Neuron (in vitro differentiated cells): Measurements from ENCODE around the gene FAM217A.
"Not testable (repeated sequence)": the region's sequence is repeated elsewhere in the genome, so short reads cannot be mapped to it uniquely, and the experiment has no call there.

Experiments
- H2AFZ ChIP-seq: one replicate; pipeline ENCODE4 v1.6.1; 2013; ENCODE audit warnings: low read depth, mild to moderate bottlenecking, inconsistent platforms, low read length, moderate library complexity
- H3K27me3 ChIP-seq: one replicate; pipeline ENCODE4 v1.6.1; 2013; ENCODE audit warnings: low read length; ENCODE audit not compliant: insufficient read depth
- H3K36me3 ChIP-seq: one replicate; pipeline ENCODE4 v1.6.1; 2013; ENCODE audit warnings: low read length; ENCODE audit not compliant: insufficient read depth
- H3K4me1 ChIP-seq: one replicate; pipeline ENCODE4 v1.6.1; 2013; ENCODE audit warnings: low read length; ENCODE audit not compliant: insufficient read depth
- H3K4me3 ChIP-seq: 2 replicates; pipeline ENCODE4 v1.5.1; 2013; ENCODE audit warnings: mild to moderate bottlenecking, low read length, moderate library complexity
- H3K9me3 ChIP-seq: one replicate; pipeline ENCODE4 v1.6.1; 2013; ENCODE audit warnings: low read length

FAM217A gene

DNA sequence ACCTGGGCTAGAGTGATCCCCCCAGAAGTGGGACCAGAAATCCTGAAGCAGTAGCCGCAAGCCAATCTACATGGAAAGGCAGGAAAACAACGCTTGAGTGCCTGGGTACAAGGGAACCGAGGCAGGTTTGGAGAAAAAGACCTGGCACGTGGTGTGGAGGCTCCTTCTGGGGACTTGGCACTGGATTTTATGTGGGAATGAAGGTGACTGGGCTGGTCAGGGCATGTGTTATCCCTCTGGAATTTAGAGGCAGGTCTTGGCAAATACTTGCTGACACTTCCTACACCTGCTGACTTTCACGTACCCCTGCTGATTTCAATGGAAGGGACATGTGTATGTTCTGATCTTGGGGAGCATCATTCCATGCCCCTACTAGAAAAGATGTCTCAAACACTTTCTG, 25.0 kb upstream of the FAM217A start:
- Histone ChIP-seq H3K4me1 (no peaks in the 10 kb centered on the region), H3K4me3 (no peak overlapping the region), H3K9me3 (no peaks in the 10 kb centered on the region), H3K36me3 (no peaks in the 10 kb centered on the region), H2AFZ (no peak overlapping the region), H3K27me3 (peaks cover 2% of the 10 kb centered on the region)

DNA sequence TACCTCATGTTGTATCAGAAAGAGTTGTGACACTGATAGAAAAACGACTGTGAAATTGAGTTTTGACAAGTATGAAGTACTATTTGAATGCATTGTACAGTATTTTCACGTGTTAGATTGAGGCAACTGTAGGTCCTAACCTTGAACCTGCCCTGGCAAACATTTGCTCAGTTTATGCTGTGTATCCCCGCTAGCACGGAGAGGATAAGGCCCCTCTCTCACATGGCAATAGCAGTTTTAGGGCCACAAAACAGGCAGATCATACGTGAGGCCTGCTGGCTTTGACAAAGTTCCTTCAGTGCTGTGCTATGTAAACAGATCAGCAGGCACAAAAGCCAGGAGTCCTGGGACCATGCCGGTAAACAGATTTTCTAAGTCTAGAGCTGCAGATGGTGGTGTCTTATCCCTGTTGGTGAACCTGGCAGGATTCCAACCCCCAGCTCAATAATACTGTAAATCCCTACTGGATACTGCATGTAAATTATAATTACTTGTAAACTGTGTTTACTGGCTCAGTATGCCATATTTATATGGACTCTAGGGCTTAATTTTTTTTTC, 23.8 kb upstream of the FAM217A start:
- Histone ChIP-seq H3K27me3 (no peaks in the 10 kb centered on the region), H3K9me3 (no peaks in the 10 kb centered on the region), H3K36me3 (no peaks in the 10 kb centered on the region), H3K4me1 (no peaks in the 10 kb centered on the region), H2AFZ (no peak overlapping the region), H3K4me3 (no peak overlapping the region)

DNA sequence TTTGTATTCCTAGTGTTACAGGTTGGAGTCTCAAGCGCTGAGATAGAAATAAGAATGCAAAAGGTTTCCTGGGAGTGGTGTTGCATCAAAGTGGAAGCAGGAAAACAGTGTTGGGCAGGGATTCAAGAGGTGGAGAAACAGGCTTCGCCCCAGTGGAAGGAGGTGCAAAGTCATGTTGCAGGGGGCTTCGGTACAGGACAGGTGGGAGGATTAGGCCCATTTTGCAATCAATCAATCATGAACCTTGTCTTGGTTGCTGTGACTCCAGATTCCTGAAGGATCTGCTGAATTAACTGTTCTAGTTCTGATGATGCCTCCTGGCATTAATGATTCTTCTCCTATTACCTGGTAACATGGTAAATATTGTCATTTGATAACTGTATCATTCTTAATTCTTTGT, 22.4 kb upstream of the FAM217A start:
- Histone ChIP-seq H3K9me3 (no peaks in the 10 kb centered on the region), H3K36me3 (no peaks in the 10 kb centered on the region), H3K4me1 (no peaks in the 10 kb centered on the region), H3K4me3 (no peak overlapping the region), H2AFZ (no peak overlapping the region), H3K27me3 (no peaks in the 10 kb centered on the region)

DNA sequence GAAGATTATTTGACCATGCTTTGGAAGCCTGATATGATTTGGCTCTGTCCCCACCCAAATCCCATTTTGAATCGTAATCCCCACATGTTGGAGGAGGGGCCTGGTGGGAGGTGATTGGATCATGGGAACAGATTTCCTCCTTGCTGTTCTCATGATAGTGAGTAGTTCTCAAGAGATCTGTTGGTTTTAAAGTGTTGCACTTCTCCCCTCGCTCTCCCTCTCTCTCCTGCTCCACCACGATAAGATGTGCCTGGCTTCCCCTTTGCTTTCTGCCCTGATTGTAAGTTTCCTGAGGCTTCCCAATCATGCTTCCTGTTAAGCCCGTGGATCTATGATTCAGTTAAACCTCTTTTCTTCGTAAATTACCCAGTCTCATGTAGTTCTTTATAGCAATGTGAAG, 21.7 kb upstream of the FAM217A start:
- no peaks in the 10 kb centered on the region for H3K9me3 ChIP-seq
- no peak overlapping the region for H2AFZ ChIP-seq
- no peaks in the 10 kb centered on the region for H3K4me1 ChIP-seq
- H3K27me3 ChIP-seq, result no peaks in the 10 kb centered on the region
- no peaks in the 10 kb centered on the region for H3K36me3 ChIP-seq
- no peak overlapping the region for H3K4me3 ChIP-seq

DNA sequence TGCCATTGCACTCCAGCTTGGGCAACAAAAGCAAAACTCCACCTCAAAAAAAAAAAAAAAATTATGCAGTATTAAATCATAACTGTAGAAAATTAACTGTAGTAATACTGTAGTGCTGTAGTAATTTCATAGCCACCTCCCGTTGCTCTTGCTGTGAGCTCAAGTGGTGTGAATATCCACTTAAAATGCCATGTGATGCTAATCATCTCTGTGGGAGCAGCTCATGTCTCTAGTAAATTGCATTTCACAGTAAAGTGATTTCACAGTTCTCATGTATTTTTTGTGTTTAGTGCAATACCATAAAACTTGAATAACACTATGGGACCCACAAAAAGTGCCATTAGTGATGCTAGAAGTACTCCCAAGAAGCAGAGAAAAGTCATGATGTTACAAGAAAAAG, 14.4 kb upstream of the FAM217A start:
- Histone ChIP-seq H3K4me3 (no peak overlapping the region), H2AFZ (no peak overlapping the region), H3K36me3 (no peaks in the 10 kb centered on the region), H3K9me3 (no peaks in the 10 kb centered on the region), H3K27me3 (no peaks in the 10 kb centered on the region), H3K4me1 (no peaks in the 10 kb centered on the region)

DNA sequence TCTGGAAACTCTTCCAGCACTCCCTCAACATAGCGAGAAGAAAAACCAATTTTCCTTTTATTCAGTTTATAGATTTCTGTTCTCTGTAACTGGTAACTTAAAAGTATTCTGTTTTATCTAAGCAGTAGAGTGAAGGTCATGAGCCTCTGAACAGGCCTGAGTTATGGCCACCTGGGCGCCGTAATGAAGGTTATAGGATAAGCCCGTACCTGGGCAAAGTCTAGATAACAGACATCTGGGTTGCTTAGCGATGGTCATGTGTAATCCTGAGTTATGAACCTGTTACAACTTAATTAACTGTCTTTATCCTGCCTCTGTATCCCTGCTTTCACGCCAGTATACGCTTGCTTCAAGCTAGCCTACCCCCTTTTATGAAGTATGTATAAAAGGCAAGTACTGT, 13.0 kb upstream of the FAM217A start:
- no peak overlapping the region for H3K4me3 ChIP-seq
- H3K4me1 ChIP-seq, result no peaks in the 10 kb centered on the region
- H3K27me3 ChIP-seq, result peaks cover 3% of the 10 kb centered on the region
- H3K9me3 ChIP-seq, result no peaks in the 10 kb centered on the region
- no peak overlapping the region for H2AFZ ChIP-seq
- H3K36me3 ChIP-seq, result no peaks in the 10 kb centered on the region

DNA sequence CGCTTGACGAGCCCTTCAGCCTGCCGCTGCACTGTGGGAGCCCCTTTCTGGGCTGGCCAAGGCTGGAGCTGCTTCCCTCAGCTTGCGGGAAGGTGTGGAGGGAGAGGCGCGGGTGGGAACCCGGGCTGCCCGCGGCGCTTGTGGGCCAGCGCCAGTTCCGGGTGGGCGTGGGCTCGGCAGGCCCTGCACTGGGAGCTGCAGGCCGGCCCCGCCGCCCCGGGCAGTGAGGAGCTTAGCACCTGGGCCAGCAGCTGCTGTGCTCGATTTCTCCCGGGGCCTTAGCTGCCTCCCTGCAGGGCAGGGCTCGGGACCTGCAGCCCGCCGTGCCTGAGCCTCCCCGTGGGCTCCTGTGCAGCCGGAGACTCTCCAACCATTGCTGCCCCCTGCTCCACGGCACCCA, 11.1 kb upstream of the FAM217A start:
- not testable (repeated sequence) for H3K36me3 ChIP-seq, H3K27me3 ChIP-seq, H3K4me3 ChIP-seq, H3K9me3 ChIP-seq, H3K4me1 ChIP-seq, H2AFZ ChIP-seq

DNA sequence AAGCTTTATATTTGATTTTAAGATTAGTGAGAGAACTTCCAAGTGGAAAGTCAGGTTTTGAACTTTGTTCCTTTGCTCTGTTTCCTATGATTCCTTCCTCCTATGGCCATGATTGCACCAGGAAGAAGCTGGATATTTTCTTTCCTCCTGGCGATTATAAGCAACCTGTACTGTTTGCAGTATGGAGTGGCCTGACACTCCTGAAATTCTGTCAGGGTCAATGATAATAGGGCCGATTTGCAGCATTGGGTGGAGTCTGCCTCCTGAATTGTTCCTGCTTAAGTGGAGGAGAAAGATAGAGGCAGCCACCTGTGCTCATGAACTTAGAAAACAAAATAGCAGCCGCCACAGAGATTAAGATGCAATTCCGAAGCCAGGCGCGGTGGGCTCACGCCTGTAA, 9.8 kb upstream of the FAM217A start:
- no peak overlapping the region for H2AFZ ChIP-seq
- H3K4me3 ChIP-seq, result no peak overlapping the region
- peaks cover 3% of the 10 kb centered on the region for H3K27me3 ChIP-seq
- H3K4me1 ChIP-seq, result peaks cover 8% of the 10 kb centered on the region
- H3K9me3 ChIP-seq, result no peaks in the 10 kb centered on the region
- no peaks in the 10 kb centered on the region for H3K36me3 ChIP-seq

DNA sequence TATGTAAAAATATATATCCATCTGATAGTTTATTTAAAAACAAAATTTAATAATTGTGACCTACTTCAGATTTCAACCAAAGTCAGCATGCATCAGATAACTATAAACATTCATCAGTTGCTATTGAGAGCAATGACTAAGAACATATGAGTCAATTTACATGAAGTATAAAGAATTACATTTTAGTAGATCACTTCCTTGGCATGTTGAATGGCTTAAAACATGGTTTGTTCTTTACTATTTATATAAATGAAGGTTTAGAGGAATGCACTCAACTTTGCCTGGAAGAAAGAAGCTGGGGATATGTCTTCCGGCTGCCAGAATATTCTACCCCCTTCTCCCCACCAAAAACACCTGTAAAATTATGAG, 6.4 kb upstream of the FAM217A start:
- Histone ChIP-seq H2AFZ (no peak overlapping the region), H3K27me3 (peaks cover 3% of the 10 kb centered on the region), H3K9me3 (no peaks in the 10 kb centered on the region), H3K4me3 (no peak overlapping the region), H3K4me1 (peaks cover 10% of the 10 kb centered on the region), H3K36me3 (no peaks in the 10 kb centered on the region)

DNA sequence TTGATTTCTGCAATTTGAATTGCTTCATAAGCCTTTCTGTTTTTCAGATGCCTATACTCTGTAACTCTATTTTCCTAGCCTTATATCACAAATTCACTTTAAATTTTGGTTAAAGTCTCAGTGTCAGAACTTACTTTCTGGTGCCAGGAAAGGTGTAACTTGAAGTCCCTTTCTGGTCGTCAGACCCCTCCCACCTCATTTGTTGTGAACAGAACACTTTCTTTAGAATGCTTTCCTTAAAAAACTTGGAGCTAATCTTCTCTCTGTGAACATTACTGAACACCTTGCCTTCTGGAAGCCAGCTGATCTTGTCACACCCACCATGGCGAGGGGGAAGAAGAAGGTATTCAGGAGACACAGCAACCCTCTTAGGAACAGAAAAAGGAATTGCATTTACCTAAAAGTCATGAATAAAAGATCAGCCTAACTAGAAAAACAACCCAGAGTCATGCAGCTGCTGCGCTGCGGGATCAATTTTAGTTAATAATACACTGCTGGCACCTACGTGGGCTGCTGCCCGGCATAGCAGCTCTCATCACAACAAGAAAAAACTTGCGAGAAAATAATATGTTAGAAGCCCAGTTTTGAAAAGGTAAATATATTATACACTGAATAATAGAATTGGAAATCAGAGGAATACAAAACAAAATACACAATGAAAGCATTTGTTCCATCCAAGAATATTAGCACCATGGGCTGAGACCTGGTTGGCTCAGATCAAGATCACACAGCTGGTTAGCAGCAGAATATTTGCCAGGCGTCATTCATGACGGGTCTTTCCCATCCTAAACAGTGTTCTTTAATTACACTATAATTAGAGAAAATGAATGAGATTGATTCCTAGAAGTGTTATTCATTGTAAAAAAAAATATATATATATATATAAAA, 5.8 kb upstream of the FAM217A start:
- Histone ChIP-seq H3K27me3 (peaks cover 3% of the 10 kb centered on the region), H3K4me1 (peaks cover 10% of the 10 kb centered on the region), H3K4me3 (no peak overlapping the region), H3K36me3 (no peaks in the 10 kb centered on the region), H3K9me3 (no peaks in the 10 kb centered on the region), H2AFZ (no peak overlapping the region)

DNA sequence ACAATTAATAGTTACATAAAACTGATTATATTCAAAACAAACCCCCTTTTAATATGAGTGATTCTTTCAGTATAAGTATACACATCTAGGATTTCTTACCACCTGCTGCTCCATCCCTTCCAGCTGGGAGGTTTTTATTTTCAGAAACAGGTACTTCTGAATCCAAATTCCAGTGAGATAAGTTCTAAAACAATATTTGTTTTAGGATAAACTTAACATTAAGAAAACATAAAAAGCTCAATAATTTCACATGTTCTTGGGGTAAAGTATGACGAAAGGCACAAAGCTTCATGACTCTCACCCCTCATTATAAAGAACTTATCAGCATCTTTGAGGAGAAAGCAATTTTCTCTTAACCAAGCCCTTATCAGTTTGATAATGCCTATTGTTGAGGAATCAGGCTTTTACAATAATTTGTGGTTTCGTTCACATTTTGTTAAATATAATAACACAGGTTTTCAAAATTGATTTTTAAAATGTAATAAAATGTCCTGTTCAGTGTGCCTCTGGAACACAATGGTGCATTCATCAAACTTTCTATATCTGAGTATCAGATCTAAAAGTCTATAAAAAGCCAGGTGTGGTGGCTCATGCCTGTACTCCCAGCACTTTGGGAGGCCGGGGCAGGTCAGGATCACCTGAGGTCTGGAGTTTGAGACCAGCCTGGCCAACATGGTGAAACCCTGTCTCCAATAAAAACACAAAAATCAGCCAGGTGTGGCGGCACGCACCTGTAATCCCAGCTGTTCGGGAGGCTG, 4.3 kb downstream of the FAM217A start:
- Histone ChIP-seq H3K4me3 (no peak overlapping the region), H3K4me1 (no peaks in the 10 kb centered on the region), H3K27me3 (no peaks in the 10 kb centered on the region), H2AFZ (no peak overlapping the region), H3K36me3 (no peaks in the 10 kb centered on the region), H3K9me3 (peaks cover 2% of the 10 kb centered on the region)

DNA sequence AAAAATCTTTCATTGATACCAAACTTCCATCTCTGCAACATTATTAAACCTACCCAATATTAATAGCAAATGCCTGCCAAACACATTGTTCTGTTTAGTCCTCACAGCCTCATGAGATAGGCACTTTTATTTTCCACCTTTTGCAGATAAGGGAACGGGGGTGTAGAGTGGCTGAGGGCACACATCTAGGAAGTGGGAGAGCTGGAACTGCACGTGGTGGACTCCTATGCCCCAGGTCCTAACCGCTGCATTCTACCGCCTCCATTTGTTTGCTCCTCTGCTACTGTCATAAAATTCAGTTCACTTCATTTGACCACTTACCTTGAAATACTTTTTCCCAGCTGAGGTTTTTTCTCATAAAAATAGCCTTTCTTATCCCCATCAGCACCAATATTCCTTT, 7.6 kb downstream of the FAM217A start:
- no peak overlapping the region for H2AFZ ChIP-seq
- no peaks in the 10 kb centered on the region for H3K36me3 ChIP-seq
- H3K27me3 ChIP-seq, result no peaks in the 10 kb centered on the region
- H3K4me1 ChIP-seq, result no peaks in the 10 kb centered on the region
- H3K4me3 ChIP-seq, result no peak overlapping the region
- no peaks in the 10 kb centered on the region for H3K9me3 ChIP-seq

DNA sequence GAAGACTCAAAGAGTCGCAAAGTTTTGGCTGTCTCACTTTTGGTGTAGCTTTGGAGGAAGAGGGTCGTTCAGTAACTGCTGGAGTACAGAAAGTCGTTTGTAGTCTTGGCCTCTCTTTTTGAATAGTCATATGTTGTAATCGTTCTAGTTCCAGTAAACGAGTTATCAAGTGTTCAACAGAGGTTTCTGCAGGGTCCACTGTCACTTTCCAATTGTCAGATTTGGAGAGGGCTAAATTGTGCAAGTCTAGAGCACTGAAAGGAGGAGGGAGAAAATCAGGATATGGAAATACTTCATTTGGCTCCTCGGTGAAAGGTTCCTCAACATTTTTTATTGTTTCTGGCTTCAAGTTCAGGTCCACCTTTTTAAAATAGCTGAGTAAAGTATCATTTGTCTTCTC, 9.7 kb downstream of the FAM217A start:
- Histone ChIP-seq H3K4me1 (no peaks in the 10 kb centered on the region), H2AFZ (no peak overlapping the region), H3K36me3 (peaks cover 11% of the 10 kb centered on the region), H3K4me3 (no peak overlapping the region), H3K27me3 (no peaks in the 10 kb centered on the region), H3K9me3 (no peaks in the 10 kb centered on the region)
